GM18951 (cell line): ENCODE data around the gene NKX1-1.
"Not testable (repeated sequence)": the region's sequence is repeated elsewhere in the genome, so short reads cannot be mapped to it uniquely, and the experiment has no call there.

Experiments used
- POLR2A ChIP-seq: IDR thresholded peaks from 4 replicates; pipeline ENCODE4 v1.6.1; 2011; ENCODE audit warnings: mild to moderate bottlenecking; ENCODE audit not compliant: insufficient read length, insufficient read depth; ENCODE audit errors: extremely low read depth
- in situ Hi-C: fragments of 300-500 bp; cut with MboI; formaldehyde crosslinking; loops from one replicate; pipeline ENCODE4 v1.12.0; 2022; ENCODE audit warnings: low sequenced_read_pairs, mixed read lengths, inconsistent platforms; ENCODE audit not compliant: unreplicated experiment

The NKX1-1 gene

GRCh38 chr4:1395941-1396805, 10.1 kb downstream of the NKX1-1 start:
- in situ Hi-C loops = no loop called here
- TF ChIP-seq POLR2A = no peak

DNA sequence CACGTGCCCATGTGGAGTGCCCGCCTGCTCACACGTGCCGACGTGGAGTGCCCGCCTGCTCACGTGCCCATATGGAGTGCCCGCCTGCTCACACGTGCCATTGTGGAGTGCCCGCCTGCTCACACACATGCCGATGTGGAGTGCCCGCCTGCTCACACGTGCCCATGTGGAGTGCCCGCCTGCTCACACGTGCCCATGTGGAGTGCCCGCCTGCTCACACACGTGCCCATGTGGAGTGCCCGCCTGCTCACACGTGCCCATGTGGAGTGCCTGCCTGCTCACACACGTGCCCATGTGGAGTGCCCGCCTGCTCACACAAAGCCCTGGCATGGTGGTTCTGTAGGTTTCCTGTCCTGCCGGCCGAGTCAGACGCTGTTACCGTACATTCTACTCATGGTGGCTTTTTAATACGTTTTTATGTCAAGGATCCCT, 10.8 kb downstream of the NKX1-1 start:
- in situ Hi-C loops = not testable (repeated sequence)

GRCh38 chr4:1394554-1395388, 11.5 kb downstream of the NKX1-1 start:
- in situ Hi-C loops = not testable (repeated sequence)

DNA sequence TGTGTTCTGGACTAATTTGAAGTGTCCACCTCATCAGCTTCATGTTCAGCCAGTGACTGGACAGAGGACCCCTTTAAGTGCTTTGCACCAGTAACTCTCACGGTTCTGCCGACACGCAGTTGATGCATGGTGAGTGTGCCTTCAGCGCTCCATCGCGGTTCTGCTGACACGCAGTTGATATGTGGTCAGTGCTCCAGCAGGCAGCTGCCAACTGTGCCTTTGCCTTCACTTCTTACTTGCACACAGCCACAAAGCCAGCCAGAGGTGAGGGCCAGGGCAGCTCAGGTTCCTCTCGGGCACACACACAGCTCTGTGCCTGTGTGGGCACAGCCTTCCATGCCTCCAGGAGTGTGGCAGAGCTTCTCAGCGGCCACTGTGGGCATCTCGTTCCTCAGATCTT, 12.4 kb downstream of the NKX1-1 start:
- in situ Hi-C loops = no loop called here
- TF ChIP-seq POLR2A = no peak

- in situ Hi-C loops = not testable (repeated sequence)
Measured at GRCh38 chr4:1393363-1393762, 12.9 kb downstream of the NKX1-1 start.

- no peak for TF ChIP-seq POLR2A
- in situ Hi-C loops = no loop called here
Measured at GRCh38 chr4:1385373-1386340, 20.6 kb downstream of the NKX1-1 start.

DNA sequence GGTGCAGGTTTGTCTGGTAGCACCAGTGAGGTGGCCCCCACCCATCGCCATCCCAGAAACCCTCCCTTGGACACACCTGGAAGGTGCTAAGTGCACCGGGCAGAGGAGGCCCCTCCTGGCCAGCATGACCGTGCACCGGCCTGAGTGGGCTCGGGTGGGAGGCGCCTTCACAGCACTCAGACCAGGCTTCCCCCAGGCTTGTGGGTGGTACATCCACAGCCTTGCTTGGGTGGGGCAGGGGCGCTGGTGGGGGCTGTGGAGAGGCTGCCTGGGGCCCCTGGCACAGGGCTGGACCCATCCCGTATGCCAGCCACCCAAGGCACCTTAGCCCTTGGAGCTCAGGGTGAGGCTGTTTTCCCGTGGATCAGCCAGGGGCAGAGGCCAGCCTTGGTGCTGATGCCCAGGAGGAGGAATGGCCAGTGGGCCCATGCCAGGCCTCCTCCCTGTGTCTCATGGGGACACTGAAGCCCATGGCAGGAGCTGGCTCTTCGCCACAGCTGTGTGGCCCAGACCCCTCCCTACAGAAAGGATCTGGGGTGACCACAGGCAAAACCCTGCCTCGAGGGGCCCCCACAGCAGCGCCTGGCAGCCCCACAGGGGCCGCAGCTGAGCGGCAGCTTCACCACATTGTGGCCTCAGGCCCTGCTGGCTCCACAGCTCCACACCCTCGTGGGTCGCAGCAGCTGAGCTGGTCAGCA, 21.4 kb downstream of the NKX1-1 start:
- no peak for TF ChIP-seq POLR2A
- in situ Hi-C loops = no loop called here

GRCh38 chr4:1383728-1384591, 22.3 kb downstream of the NKX1-1 start:
- in situ Hi-C loops = no loop called here
- TF ChIP-seq POLR2A = no peak

DNA sequence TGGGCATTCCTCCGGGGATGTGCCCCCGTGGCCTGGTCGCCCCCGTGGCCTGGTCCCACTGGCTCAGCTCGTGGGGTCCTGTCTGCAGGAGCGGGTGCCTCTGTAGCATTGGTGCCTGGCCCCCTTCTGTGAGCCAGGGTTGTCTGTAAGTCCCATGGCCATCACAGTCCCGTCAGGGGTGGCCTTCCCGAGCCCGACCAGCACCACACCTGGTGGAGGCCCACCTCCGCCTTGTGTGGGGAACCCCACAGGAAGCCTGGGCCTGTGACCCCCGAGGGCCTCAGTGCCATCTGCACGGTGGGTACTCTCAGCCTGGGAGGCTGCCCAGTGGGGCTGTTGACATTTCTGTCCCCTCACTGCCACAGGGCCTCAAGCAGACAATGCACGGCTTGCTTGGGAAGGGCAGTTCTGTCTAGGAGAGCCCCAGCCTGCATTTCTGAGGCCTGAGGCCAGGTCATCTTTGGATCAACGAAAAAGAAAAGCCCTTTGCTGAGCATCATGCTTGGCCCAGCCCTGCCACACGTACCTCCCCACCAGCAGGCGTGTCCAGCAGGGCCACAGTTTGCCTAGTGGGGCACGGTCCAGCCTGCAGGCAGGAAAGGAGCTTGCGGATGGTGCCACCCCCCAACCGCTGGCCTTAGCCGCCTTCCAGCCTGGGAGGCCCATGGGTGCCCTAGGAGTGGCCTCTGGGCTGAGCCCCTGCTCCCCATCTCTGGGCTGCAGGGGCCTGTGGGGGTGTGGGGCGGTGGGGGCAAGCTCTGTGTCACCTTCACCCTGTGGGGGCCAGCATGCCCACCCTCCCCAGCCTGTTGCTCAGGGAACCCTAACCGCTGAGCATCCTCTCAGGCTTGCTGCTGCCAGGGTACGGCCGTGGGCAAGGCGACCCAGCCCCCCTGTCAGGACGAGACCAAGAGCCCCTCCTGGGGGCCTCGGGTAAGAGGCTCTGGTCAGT, 23.2 kb downstream of the NKX1-1 start:
- in situ Hi-C loops = no loop called here
- no peak for TF ChIP-seq POLR2A

DNA sequence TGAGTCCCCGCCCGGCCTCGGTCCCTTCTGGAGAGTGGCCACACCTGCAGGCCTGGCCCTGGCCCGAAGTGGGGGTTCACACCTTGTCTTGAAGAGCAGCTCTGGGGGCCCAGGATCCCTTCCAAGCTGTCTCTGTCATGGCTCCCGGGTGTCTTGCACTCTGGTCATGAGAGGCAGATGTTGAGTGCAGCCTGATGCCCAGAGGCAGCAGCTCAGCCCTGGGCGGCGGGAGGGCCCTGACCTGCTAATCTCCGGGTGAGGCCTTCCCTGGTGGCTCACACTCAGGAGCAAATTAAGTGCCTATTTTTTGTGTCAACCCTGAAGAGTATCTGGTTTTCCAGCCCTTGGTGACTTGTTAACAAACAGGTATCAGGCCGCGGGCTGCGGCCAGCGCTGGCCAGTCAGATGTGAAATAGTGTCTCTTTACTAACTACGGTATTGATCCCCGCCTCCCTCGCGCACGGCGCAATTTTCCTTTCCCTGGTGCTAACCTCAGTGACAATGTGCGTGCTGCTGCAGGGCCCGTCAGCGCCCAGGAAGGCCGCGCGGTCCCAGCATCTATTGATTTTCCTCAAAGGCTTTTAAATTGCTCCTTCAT, 24.2 kb downstream of the NKX1-1 start:
- in situ Hi-C loops = no loop called here
- TF ChIP-seq POLR2A = no peak
